Hair follicle dermal papilla cell (primary cell): ENCODE measurements around the gene CRELD2. TPM values are rescaled to one million over a fixed set of nuclear protein-coding genes. Genes with fewer than 3 reads are reported as not detected.

Source experiments
- small RNA-seq: library from RNA; depleted of rRNA; stranded (forward); fragments of <200 nt; gene quantifications from one replicate; pipeline ENCODE3, GENCODE V24; 2012
- total RNA-seq: library from RNA; depleted of rRNA; stranded (reverse); fragments of >200 nt; gene quantifications from 2 replicates; pipeline ENCODE4 v1.2.3, GENCODE V29; 2012

Gene CRELD2, protein sequence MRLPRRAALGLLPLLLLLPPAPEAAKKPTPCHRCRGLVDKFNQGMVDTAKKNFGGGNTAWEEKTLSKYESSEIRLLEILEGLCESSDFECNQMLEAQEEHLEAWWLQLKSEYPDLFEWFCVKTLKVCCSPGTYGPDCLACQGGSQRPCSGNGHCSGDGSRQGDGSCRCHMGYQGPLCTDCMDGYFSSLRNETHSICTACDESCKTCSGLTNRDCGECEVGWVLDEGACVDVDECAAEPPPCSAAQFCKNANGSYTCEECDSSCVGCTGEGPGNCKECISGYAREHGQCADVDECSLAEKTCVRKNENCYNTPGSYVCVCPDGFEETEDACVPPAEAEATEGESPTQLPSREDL
- total RNA-seq = 47.6 and 48.7 TPM in 2 replicates

DNA sequence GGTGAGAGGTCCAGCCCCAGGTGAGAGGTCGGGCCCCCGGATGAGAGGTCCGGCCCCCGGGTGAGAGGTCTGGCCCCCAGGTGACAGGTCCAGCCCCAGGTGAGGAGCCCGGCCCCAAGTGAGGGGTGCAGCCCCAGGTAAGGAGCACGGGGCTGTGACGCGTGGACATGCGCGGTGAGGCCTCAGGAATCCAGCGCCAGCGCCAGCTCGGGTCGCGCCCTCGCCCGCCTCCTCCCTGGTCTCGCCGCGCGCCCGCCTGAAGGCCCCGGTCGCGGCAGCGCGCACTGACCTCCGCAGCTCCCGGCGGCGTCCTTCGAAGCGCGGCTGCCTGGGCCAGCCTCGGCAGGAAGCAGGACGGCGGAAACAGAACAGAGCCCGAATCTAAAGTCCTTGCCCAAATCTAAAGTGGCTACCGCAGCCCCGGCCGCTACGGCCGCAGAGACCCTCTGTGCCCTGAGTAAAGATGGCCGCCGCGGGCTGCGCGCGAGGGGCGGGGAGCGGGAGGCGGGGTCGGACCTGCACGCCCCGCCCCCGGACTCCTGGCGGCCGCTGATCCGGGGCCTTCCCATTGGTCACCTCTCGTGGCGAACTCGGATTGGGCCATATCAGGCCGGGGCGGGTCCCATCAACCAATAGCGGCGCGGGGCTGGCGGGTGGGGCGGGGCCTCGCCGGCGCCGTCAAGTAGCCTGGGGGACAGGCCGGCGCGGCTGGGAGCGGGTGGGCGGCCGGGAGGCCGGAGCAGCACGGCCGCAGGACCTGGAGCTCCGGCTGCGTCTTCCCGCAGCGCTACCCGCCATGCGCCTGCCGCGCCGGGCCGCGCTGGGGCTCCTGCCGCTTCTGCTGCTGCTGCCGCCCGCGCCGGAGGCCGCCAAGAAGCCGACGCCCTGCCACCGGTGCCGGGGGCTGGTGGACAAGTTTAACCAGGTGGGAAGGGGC lies at the start of gene CRELD2, which contains the start of gene ALG12:
Gene CRELD2, plus strand, starts transcription at position 661 of the 937 bp plus-strand sequence. Its CDS starts 136 bp downstream, at position 797.
Gene ALG12, minus strand, starts transcription at position 465 of the 937 bp plus-strand sequence. CDS start 4,673 bp downstream, outside the sequence.

DNA sequence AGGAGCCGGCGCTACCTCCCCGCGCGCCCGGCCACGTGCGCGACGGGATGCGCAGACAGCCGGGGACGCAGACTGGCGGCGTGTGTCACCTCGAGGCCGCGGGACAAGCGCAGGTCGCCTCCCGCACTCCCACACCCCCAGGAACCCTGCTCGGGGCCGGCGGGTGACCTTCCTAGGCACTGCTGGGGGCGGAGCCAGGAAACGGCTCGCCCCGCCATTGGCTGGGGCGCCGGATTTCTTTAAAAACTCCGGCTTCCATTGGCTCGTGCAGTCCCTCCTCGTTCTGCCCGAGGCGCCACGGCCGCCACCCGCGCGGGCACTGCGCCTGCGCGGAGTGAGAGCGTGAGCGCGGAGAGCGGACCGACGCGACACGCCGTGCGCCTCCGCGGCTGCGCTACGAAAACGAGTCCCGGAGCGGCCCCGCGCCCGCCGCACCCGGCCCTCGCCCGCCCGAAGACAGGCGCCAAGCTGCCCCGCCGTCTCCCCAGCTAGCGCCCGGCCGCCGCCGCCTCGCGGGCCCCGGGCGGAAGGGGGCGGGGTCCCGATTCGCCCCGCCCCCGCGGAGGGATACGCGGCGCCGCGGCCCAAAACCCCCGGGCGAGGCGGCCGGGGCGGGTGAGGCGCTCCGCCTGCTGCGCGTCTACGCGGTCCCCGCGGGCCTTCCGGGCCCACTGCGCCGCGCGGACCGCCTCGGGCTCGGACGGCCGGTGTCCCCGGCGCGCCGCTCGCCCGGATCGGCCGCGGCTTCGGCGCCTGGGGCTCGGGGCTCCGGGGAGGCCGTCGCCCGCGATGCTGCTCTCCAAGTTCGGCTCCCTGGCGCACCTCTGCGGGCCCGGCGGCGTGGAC lies 41.9 kb downstream of the CRELD2 start, which contains the start of gene PIM3:
Gene PIM3, plus strand, starts transcription at position 614 of the 846 bp plus-strand sequence. Its CDS starts 176 bp downstream, at position 790.

Small RNA genes within 50 kb of the gene (small RNA-seq; reads per million reads assigned to genes)
- gene MIR6821 = not detected

Other genes starting within 250 kb of the CRELD2 start
- 33.0 and 38.8 TPM in 2 replicates for gene BRD1, start 90.8 kb upstream of the CRELD2 start, total RNA-seq
- gene ZBED4, start 64.8 kb upstream of the CRELD2 start, total RNA-seq = 13.1 and 14.8 TPM in 2 replicates
- gene ALG12, start 196 bp upstream of the CRELD2 start, total RNA-seq = 33.4 and 40.4 TPM in 2 replicates
- gene PIM3, start 42.1 kb downstream of the CRELD2 start, total RNA-seq = 30.2 and 35.9 TPM in 2 replicates
- gene IL17REL, start 94.1 kb downstream of the CRELD2 start, total RNA-seq = not detected in 2 replicates
- gene TTLL8, start 139.7 kb downstream of the CRELD2 start, total RNA-seq = not detected in 2 replicates
- under 0.01 TPM in 1 of 2 replicates, not detected in the other for gene MLC1, start 166.8 kb downstream of the CRELD2 start, total RNA-seq
- 2.6 TPM in 2 replicates for gene MOV10L1, start 171.4 kb downstream of the CRELD2 start, total RNA-seq